ENCODE results near the gene URM1.
"Not testable (repeated sequence)": the region's sequence is repeated elsewhere in the genome, so short reads cannot be mapped to it uniquely, and the experiment has no call there.

The URM1 gene

DNA sequence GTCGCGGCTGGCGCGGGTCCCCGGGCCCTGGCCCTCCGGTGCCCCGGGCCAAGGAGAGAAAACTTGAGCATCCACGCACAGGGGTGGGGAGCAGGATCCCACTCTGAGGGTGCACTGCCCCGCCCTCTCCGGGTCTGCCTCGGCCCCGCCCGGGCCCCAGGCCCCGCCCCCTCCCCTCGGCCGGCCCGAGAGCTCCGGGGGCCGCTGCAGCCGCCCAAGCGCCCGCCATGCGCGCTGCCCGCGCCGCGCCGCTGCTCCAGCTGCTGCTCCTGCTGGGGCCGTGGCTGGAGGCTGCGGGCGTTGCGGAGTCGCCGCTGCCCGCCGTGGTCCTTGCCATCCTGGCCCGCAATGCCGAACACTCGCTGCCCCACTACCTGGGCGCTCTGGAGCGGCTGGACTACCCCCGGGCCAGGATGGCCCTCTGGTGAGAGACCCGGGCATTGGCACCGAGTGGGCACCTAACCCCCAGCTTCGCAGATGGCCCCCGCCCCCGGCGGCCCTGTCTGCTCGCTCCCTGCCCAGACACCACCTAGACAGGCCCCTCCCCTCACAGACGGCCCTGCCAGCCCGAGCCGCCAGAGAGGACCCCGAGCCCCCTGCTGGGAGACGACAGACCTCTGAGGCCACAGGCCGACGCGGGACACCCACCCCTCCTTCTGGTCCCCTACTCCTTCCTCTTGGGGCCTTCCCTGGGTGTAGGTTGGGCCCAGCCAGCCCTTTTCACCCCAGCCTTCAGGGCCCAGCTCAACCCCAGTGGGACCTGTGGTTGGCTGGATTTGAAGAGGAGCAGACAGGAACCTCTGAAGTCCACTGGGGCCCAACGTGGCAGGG is 49.7 kb downstream of the URM1 start, which contains the start of gene CERCAM:
Gene CERCAM (plus strand): TSS at position 207 of the 831 bp plus-strand sequence. CDS start 21 bp downstream, at position 228.
- H3K27ac ChIP-seq (ENCODE audit: low read depth, low read length, severe bottlenecking): no peak within 1 kb of the TSS
- H3K9me3 ChIP-seq (ENCODE audit: control insufficient read depth, low read length): no peaks in the 10 kb centered on the region
- H3K36me3 ChIP-seq (ENCODE audit: control insufficient read depth, insufficient read depth, low read length): peaks cover 7% of the 10 kb centered on the region
- H3K4me1 ChIP-seq (ENCODE audit: control insufficient read depth, insufficient read depth, low read length, poor library complexity, severe bottlenecking): peaks cover 10% of the 10 kb centered on the region
- 0 to 1% methylated on average over 18 to 37 of the region's 59 CpGs for WGBS, 2 experiments (ENCODE audit: insufficient coverage in 2 of 2)
- peak within 1 kb of the TSS; percentile 83 for H3K4me3 ChIP-seq (ENCODE audit: extremely low read depth, insufficient read depth, low read length, poor library complexity, severe bottlenecking)

DNA sequence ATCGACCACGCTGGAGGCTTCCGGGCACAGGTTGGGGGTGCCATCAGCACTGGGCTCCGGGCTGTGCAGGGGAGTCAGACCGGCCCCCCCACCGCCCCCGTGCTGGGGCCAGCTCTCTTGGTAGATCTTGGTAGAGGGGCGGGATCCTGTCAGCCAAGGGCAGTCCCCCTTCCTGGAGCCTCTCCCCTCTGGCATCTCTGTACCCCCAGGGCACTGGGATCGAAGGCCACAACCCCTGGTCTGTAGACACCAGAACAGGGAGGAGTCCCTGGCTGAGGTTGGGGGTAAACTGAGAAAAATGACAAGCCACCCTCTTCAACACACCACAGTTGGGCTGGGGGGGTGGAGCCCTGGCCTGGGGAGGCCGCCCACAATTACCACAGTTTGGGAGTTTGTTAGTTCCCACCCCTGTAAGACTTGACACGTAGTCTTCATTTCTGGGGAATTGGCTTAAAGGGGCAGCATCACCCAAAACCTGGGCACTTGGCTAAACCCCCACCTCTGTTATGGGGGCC is 50.4 kb downstream of the URM1 start:
- Histone ChIP-seq H3K4me3 (ENCODE audit: extremely low read depth, insufficient read depth, low read length, poor library complexity, severe bottlenecking) (peak overlapping the region; percentile 83), H3K36me3 (ENCODE audit: control insufficient read depth, insufficient read depth, low read length) (peaks cover 7% of the 10 kb centered on the region), H3K4me1 (ENCODE audit: control insufficient read depth, insufficient read depth, low read length, poor library complexity, severe bottlenecking) (peaks cover 10% of the 10 kb centered on the region), H3K27ac (ENCODE audit: low read depth, low read length, severe bottlenecking) (no peak overlapping the region), H3K9me3 (ENCODE audit: control insufficient read depth, low read length) (no peaks in the 10 kb centered on the region)
- WGBS, 2 experiments (ENCODE audit: insufficient coverage in 2 of 2): 28 to 60% methylated on average over 4 to 9 of the region's 11 CpGs

DNA sequence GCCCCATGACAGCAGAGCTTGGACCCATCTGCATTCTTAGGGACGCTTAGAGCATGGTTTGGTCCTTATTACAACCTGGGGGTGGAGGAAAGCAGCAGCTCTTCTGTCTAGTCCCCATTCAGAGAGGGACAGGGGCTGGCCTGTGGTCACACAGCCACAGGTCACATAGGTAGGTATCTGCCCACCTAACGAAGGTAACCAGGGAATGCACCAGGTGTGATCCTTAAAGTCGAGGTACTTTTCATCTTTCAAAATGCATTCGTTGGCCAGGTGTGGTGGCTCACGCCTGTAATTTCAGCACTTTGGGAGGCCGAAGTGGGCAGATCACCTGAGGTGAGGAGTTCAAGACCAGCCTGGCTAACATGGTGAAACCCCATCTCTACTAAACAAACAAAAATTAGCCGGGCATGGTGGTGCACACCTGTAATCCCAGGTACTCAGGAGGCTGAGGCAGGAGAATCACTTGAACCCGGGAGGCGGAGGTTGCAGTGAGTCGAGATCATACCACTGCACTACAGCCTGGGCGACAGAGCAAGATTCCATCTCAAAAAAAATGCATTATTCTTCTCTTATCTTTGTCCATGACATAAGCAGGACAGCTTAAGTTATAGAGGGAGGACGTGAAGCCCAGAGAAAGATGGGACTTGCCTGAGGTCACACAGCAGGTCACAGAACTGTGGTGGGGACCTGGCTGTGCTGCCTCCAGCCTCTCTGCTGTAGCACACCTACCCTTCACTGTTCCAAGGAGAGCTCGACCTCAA is 51.0 kb downstream of the URM1 start:
- H3K27ac ChIP-seq (ENCODE audit: low read depth, low read length, severe bottlenecking); H3K4me1 ChIP-seq (ENCODE audit: control insufficient read depth, insufficient read depth, low read length, poor library complexity, severe bottlenecking); H3K9me3 ChIP-seq (ENCODE audit: control insufficient read depth, low read length); H3K36me3 ChIP-seq (ENCODE audit: control insufficient read depth, insufficient read depth, low read length); H3K4me3 ChIP-seq (ENCODE audit: extremely low read depth, insufficient read depth, low read length, poor library complexity, severe bottlenecking): not testable (repeated sequence)
- 91 to 93% methylated on average over 12 to 13 of the region's 13 CpGs for WGBS, 2 experiments (ENCODE audit: insufficient coverage in 2 of 2)

DNA sequence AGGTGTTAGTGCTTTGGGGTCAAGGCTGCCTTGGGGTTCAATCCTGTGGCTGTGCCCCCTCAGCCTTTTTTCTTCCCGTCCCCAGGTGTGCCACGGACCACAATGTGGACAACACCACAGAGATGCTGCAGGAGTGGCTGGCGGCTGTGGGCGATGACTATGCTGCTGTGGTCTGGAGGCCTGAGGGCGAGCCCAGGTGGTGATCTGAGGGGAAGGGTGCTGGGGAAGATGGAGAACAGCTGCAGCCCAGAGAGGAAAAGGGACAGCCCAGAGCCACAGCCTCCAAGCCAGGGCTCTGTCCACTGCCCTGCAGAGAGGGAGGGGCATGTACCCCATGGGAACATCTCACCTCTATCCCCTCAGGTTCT is 51.6 kb downstream of the URM1 start:
- WGBS, 2 experiments (ENCODE audit: insufficient coverage in 2 of 2): 89 to 100% methylated on average over 2 to 5 of the region's 5 CpGs
- H3K4me1 ChIP-seq (ENCODE audit: control insufficient read depth, insufficient read depth, low read length, poor library complexity, severe bottlenecking): peaks cover 10% of the 10 kb centered on the region

DNA sequence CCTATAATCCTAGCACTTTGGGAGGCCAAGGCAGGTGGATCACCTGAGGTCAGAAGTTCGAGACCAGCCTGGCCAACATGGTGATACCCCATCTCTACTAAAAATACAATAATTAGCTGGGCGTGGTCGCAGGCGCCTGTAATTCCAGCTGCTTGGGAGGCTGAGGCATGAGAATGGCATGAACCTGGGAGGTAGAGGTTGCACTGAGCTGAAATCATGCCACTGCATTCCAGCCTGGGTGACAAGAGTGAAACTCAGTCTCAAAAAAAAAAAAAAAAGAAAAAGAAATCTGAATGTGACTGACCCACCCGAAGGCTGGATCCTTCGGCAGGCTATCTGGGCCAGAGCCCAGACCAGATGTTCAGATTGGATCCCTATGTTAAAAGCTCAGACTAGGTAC is 52.2 kb downstream of the URM1 start:
- peaks cover 13% of the 10 kb centered on the region for H3K4me1 ChIP-seq (ENCODE audit: control insufficient read depth, insufficient read depth, low read length, poor library complexity, severe bottlenecking)
- WGBS, 2 experiments (ENCODE audit: insufficient coverage in 2 of 2): 80 to 93% methylated on average over 5 of the region's 6 CpGs
- H3K9me3 ChIP-seq (ENCODE audit: control insufficient read depth, low read length); H3K27ac ChIP-seq (ENCODE audit: low read depth, low read length, severe bottlenecking); H3K4me3 ChIP-seq (ENCODE audit: extremely low read depth, insufficient read depth, low read length, poor library complexity, severe bottlenecking); H3K36me3 ChIP-seq (ENCODE audit: control insufficient read depth, insufficient read depth, low read length): not testable (repeated sequence)

More for the DNA sequence above, 51.6 kb downstream of the URM1 start:
- Histone ChIP-seq H3K4me3 (ENCODE audit: extremely low read depth, insufficient read depth, low read length, poor library complexity, severe bottlenecking) (no peak overlapping the region), H3K36me3 (ENCODE audit: control insufficient read depth, insufficient read depth, low read length) (peaks cover 7% of the 10 kb centered on the region), H3K9me3 (ENCODE audit: control insufficient read depth, low read length) (no peaks in the 10 kb centered on the region), H3K27ac (ENCODE audit: low read depth, low read length, severe bottlenecking) (no peak overlapping the region)

DNA sequence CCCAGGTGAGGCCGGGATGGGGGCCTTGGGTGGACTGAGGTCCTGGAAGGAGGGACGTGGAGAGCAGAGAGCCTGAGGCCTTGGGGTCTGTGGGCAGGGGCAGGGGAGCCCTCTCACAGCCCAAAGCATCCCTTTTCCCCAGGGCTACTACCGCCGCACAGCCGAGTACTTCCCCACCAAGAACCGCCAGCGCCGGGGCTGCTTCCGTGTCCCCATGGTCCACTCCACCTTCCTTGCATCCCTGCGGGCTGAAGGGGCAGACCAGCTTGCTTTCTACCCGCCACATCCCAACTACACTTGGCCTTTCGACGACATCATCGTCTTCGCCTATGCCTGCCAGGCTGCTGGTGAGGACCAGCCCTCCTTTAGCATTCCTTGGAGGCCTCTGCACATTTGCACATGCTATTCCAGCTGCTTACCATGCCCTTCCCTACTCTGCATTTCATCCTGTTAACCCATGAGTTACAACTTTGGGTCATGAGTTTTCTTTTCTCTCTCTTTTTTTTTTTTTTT is 53.1 kb downstream of the URM1 start:
- H3K4me3 ChIP-seq (ENCODE audit: extremely low read depth, insufficient read depth, low read length, poor library complexity, severe bottlenecking): no peak overlapping the region
- WGBS, 2 experiments (ENCODE audit: insufficient coverage in 2 of 2): 87 to 94% methylated on average over 13 of the region's 15 CpGs
- H3K27ac ChIP-seq (ENCODE audit: low read depth, low read length, severe bottlenecking): no peak overlapping the region
- peaks cover 20% of the 10 kb centered on the region for H3K4me1 ChIP-seq (ENCODE audit: control insufficient read depth, insufficient read depth, low read length, poor library complexity, severe bottlenecking)
- peaks cover 7% of the 10 kb centered on the region for H3K36me3 ChIP-seq (ENCODE audit: control insufficient read depth, insufficient read depth, low read length)
- H3K9me3 ChIP-seq (ENCODE audit: control insufficient read depth, low read length): no peaks in the 10 kb centered on the region

DNA sequence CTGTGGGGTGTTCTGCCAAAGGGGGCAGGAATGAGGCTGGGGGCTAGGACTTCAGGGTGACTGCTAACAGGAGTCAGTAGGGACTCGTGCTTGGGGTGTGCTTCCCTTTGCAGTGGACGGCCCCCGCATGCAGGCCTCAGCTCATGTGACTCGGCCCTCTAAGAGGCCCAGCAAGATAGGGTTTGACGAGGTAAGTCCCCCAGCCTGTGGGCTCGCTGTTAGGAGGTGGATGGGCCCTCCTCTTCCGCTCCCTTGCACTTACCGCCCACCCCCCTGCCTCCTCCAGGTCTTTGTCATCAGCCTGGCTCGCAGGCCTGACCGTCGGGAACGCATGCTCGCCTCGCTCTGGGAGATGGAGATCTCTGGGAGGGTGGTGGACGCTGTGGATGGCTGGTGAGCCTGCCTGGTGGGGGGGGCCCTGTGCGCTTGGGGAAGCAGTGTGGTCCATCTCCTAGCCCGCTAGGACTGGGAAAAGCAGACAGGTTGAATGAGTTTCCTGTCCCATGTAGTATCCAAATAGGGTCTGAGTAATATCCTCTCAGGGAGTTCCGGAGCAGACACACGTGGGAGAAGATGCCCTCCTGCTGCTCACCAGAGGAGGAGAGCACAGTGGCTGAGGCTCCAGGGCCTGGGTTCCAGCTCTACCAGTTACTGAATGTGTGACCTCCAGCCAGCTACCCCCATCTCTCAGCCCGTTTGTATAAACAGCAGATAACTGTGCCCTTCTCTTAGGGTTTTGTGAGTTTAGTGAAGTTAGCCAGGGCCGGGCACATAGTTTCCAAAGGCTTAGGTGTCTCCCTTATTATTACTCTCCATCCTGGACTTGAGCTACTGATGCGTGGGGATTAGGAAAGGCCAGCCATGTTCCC is 57.7 kb downstream of the URM1 start:
- H3K27ac ChIP-seq (ENCODE audit: low read depth, low read length, severe bottlenecking): peak overlapping the region; percentile 67
- H3K4me3 ChIP-seq (ENCODE audit: extremely low read depth, insufficient read depth, low read length, poor library complexity, severe bottlenecking): no peak overlapping the region
- 78 to 79% methylated on average over 13 of the region's 22 CpGs for WGBS, 2 experiments (ENCODE audit: insufficient coverage in 2 of 2)
- peaks cover 6% of the 10 kb centered on the region for H3K36me3 ChIP-seq (ENCODE audit: control insufficient read depth, insufficient read depth, low read length)
- H3K9me3 ChIP-seq (ENCODE audit: control insufficient read depth, low read length): no peaks in the 10 kb centered on the region
- H3K4me1 ChIP-seq (ENCODE audit: control insufficient read depth, insufficient read depth, low read length, poor library complexity, severe bottlenecking): peaks cover 11% of the 10 kb centered on the region

DNA sequence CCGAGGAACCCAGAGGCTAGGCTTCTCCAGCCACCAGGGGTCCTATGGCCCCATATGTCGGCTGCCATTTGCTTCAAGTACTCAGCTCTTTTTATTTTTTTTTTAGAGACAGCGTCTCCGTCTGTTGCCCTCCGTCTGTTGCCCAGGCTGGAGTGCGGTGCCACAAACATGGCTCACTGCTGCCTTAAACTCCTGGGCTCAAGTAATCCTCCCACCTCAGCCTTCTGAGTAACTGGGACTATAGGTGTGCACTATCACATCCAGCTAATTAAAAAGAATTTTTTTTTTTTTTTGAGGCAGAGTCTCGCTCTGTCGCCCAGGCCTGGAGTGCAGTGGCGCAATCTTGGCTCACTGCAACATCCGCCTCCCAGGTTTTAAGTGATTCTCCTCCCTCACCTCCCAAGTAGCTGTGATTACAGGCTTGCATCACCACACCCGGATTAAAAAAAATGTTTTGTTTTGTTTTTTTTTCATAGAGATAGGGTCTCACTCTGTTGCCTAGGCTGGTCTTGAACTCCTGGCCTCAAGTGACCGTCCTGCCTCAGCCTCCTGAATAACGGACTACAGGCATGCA is 58.4 kb downstream of the URM1 start:
- Histone ChIP-seq H3K4me3 (ENCODE audit: extremely low read depth, insufficient read depth, low read length, poor library complexity, severe bottlenecking) (no peak overlapping the region), H3K36me3 (ENCODE audit: control insufficient read depth, insufficient read depth, low read length) (no peaks in the 10 kb centered on the region), H3K4me1 (ENCODE audit: control insufficient read depth, insufficient read depth, low read length, poor library complexity, severe bottlenecking) (peaks cover 11% of the 10 kb centered on the region), H3K27ac (ENCODE audit: low read depth, low read length, severe bottlenecking) (no peak overlapping the region), H3K9me3 (ENCODE audit: control insufficient read depth, low read length) (no peaks in the 10 kb centered on the region)
- 90 to 96% methylated on average over 10 to 11 of the region's 13 CpGs for WGBS, 2 experiments (ENCODE audit: insufficient coverage in 2 of 2)

DNA sequence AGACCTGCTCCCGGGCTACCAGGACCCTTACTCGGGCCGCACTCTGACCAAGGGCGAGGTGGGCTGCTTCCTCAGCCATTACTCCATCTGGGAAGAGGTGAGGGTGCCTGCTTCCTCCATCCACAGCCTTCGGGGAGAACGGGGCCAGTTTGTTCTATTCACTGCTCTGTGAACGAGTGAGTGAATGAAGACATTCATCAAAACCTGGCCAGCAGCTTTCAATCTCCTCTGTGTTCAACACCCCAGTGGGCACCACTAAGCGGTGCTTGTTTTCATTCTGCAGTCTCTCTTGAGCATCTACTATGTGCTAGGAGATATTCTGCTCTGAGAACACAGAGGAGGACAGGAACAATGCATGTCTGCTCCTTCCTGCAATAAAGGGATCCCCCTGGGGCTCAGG is 60.0 kb downstream of the URM1 start:
- H3K4me1 ChIP-seq (ENCODE audit: control insufficient read depth, insufficient read depth, low read length, poor library complexity, severe bottlenecking): peaks cover 11% of the 10 kb centered on the region
- 97 to 98% methylated on average over 5 to 8 of the region's 8 CpGs for WGBS, 2 experiments (ENCODE audit: insufficient coverage in 2 of 2)

DNA sequence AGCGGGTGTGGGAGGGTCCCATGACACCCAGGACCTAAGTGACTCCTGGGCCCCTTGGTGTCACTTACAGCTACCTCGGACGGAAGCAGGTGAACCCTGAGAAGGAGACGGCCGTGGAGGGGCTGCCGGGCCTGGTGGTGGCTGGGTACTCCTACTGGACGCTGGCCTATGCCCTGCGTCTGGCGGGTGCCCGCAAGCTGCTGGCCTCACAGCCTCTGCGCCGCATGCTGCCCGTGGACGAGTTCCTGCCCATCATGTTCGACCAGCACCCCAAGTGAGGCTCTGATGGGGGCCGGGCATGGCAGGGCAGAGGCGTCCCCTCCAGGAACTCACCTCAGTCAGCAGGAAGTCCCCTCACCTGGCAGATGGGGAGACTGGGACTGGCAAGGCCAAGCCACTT is 63.2 kb downstream of the URM1 start:
- Histone ChIP-seq H3K36me3 (ENCODE audit: control insufficient read depth, insufficient read depth, low read length) (peaks cover 3% of the 10 kb centered on the region), H3K4me3 (ENCODE audit: extremely low read depth, insufficient read depth, low read length, poor library complexity, severe bottlenecking) (no peak overlapping the region), H3K9me3 (ENCODE audit: control insufficient read depth, low read length) (no peaks in the 10 kb centered on the region), H3K4me1 (ENCODE audit: control insufficient read depth, insufficient read depth, low read length, poor library complexity, severe bottlenecking) (no peaks in the 10 kb centered on the region), H3K27ac (ENCODE audit: low read depth, low read length, severe bottlenecking) (no peak overlapping the region)
- 97 to 99% methylated on average over 15 to 16 of the region's 17 CpGs for WGBS, 2 experiments (ENCODE audit: insufficient coverage in 2 of 2)

More for the DNA sequence above, 60.0 kb downstream of the URM1 start:
- Histone ChIP-seq H3K9me3 (ENCODE audit: control insufficient read depth, low read length) (no peaks in the 10 kb centered on the region), H3K27ac (ENCODE audit: low read depth, low read length, severe bottlenecking) (no peak overlapping the region), H3K36me3 (ENCODE audit: control insufficient read depth, insufficient read depth, low read length) (no peaks in the 10 kb centered on the region), H3K4me3 (ENCODE audit: extremely low read depth, insufficient read depth, low read length, poor library complexity, severe bottlenecking) (no peak overlapping the region)

All from mesodermal cell (in vitro differentiated cells).